ENCODE results near the gene RASSF8. TPM values are rescaled to one million over a fixed set of nuclear protein-coding genes. Genes with fewer than 3 reads are reported as not detected.
A peak's percentile ranks its signal among the peaks of the same experiment; 100 is the strongest.

RASSF8 gene
- total RNA-seq, 1 experiment from 2014 or later = 51.2 TPM

GRCh38 chr12:26043135-26044006, 84.9 kb downstream of the RASSF8 start:
- H3K4me1 ChIP-seq (ENCODE audit: insufficient read depth, low read length) = peaks cover 57% of the 10 kb centered on the region
- POLR2A ChIA-PET (ENCODE audit: unreplicated experiment) = interaction anchor here (0.6 kb wide), 2 partner anchors 12 to 209 kb away, joined by 4 to 7 read pairs; no protein-coding TSS in a partner anchor
- peak overlapping the region; percentile 70 for H3K4me2 ChIP-seq (ENCODE audit: low read length)
- ATAC-seq (peak; percentile 7; the same call in 1 of the 2 replicates), DNase-seq (peak; percentile 82)
- H3K9me3 ChIP-seq (ENCODE audit: low read length) = no peaks in the 10 kb centered on the region
- H3K27me3 ChIP-seq (ENCODE audit: low read length) = no peaks in the 10 kb centered on the region
- no peak overlapping the region for H3K9ac ChIP-seq (ENCODE audit: low read length)
- H3K27ac ChIP-seq (ENCODE audit: low read length) = peak overlapping the region; percentile 47
- intact Hi-C loops (cut with micrococcal nuclease) = loop anchor here (2.0 kb wide), 1 partner anchor 53 kb away; no protein-coding TSS in a partner anchor
- TF ChIP-seq CTCF (conservative IDR thresholded peaks at IDR 0.05; ENCODE audit: low read depth, low read length) = no peak
- TF ChIP-seq EZH2phosphoT487 (IDR thresholded peaks at IDR 0.05; ENCODE audit: borderline replicate concordance, low read length) = no peak
- no peak for TF ChIP-seq EZH2 (IDR thresholded peaks at IDR 0.05; ENCODE audit: low read length, unreplicated experiment)
- no peaks in the 10 kb centered on the region for H3K36me3 ChIP-seq (ENCODE audit: low read depth, low read length)
- peaks cover 82% of the 10 kb centered on the region for H3K79me2 ChIP-seq (ENCODE audit: low read length)
- H4K20me1 ChIP-seq (ENCODE audit: low read length) = no peaks in the 10 kb centered on the region; the same call in 1 of the 2 replicates
- BruUV-seq (replicated peaks) = no TSS peak
- H2AFZ ChIP-seq (ENCODE audit: low read length) = 0 out of 2 replicates have a peak overlapping the region, but pooled peaks have one; percentile 0
- CTCF ChIA-PET = interaction anchor here (0.8 kb wide), 1 partner anchor 12 kb away, joined by 4 read pairs; no protein-coding TSS in a partner anchor
- H3K9me2 ChIP-seq (replicated peaks; ENCODE audit: low read length) = no peaks in the 10 kb centered on the region
- peak overlapping the region; percentile 51 for H3K4me3 ChIP-seq (ENCODE audit: low read length)
- H3F3A ChIP-seq (ENCODE audit: low read length, unreplicated experiment) = no peaks in the 10 kb centered on the region

GRCh38 chr12:26044007-26044394, 85.5 kb downstream of the RASSF8 start:
- no peak for TF ChIP-seq CTCF (conservative IDR thresholded peaks at IDR 0.05; ENCODE audit: low read depth, low read length)
- no peak for TF ChIP-seq EZH2phosphoT487 (IDR thresholded peaks at IDR 0.05; ENCODE audit: borderline replicate concordance, low read length)
- TF ChIP-seq EZH2 (IDR thresholded peaks at IDR 0.05; ENCODE audit: low read length, unreplicated experiment) = no peak
- BruUV-seq (replicated peaks) = no TSS peak
- no peaks in the 10 kb centered on the region for H3K27me3 ChIP-seq (ENCODE audit: low read length)
- ChIA-PET POLR2A (ENCODE audit: unreplicated experiment) (interaction anchor here (0.6 kb wide), 2 partner anchors 11 to 209 kb away, joined by 4 to 7 read pairs; no protein-coding TSS in a partner anchor), CTCF (interaction anchor here (0.9 kb wide), 1 partner anchor 48 kb away, joined by 3 read pairs; no protein-coding TSS in a partner anchor)
- H3F3A ChIP-seq (ENCODE audit: low read length, unreplicated experiment) = no peaks in the 10 kb centered on the region
- H3K9ac ChIP-seq (ENCODE audit: low read length) = no peak overlapping the region
- intact Hi-C loops (cut with micrococcal nuclease) = loop anchor here (2.0 kb wide), 1 partner anchor 53 kb away; no protein-coding TSS in a partner anchor
- no peaks in the 10 kb centered on the region for H3K36me3 ChIP-seq (ENCODE audit: low read depth, low read length)
- peak overlapping the region; percentile 51; the same call in 1 of the 2 replicates for H3K4me3 ChIP-seq (ENCODE audit: low read length)
- H2AFZ ChIP-seq (ENCODE audit: low read length) = no peak overlapping the region
- H3K9me2 ChIP-seq (replicated peaks; ENCODE audit: low read length) = no peaks in the 10 kb centered on the region
- DNase-seq (peak; percentile 53), ATAC-seq (peak; percentile 49)
- no peaks in the 10 kb centered on the region; the same call in 1 of the 2 replicates for H4K20me1 ChIP-seq (ENCODE audit: low read length)
- H3K79me2 ChIP-seq (ENCODE audit: low read length) = peaks cover 79% of the 10 kb centered on the region
- H3K9me3 ChIP-seq (ENCODE audit: low read length) = no peaks in the 10 kb centered on the region
- H3K27ac ChIP-seq (ENCODE audit: low read length) = peak overlapping the region; percentile 47
- peak overlapping the region; percentile 70 for H3K4me2 ChIP-seq (ENCODE audit: low read length)
- peaks cover 57% of the 10 kb centered on the region for H3K4me1 ChIP-seq (ENCODE audit: insufficient read depth, low read length)
